HG02981 (cell line): Measurements from ENCODE around the gene SH3BP2.

ENCODE experiments used
- ATAC-seq: cut with Tn5 transposase; IDR thresholded peaks from one replicate; pipeline ENCODE4 v1.9.1; 2021; ENCODE audit warnings: mild to moderate bottlenecking, moderate library complexity; ENCODE audit not compliant: unreplicated experiment

Gene SH3BP2

DNA sequence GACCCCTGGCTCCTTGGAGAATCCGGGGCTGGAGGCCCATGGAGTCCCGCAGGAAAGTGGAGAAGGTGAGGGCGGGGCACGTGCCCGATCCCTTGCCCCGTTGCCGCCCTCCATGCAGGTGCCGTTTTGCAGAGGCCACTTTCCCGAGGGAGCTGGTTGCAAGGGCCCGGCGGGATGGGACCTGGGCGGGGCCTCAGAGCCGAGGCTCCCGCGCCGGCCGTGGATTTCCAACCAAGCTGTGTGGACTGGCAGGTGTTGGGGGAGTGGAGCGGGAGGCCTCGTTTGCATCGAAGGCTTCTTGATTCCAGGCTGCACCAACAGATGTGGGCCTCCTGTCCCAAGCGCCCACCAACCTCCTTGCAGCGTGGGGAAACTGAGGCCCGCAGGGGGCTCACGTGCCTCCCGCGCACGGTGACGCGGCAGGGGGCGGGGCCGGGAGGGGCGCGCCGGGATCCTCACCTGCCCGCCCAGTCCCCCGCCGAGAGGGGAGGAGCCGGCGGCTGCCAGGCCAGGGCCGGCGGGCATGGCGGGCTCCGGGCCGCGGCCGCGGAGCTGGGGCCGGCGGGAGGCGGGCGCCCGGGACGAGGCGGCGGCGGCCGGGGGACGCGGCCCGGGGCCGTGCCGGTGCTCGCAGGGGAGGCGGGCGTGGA is 24.9 kb downstream of the SH3BP2 start:
- ATAC-seq: no peak

DNA sequence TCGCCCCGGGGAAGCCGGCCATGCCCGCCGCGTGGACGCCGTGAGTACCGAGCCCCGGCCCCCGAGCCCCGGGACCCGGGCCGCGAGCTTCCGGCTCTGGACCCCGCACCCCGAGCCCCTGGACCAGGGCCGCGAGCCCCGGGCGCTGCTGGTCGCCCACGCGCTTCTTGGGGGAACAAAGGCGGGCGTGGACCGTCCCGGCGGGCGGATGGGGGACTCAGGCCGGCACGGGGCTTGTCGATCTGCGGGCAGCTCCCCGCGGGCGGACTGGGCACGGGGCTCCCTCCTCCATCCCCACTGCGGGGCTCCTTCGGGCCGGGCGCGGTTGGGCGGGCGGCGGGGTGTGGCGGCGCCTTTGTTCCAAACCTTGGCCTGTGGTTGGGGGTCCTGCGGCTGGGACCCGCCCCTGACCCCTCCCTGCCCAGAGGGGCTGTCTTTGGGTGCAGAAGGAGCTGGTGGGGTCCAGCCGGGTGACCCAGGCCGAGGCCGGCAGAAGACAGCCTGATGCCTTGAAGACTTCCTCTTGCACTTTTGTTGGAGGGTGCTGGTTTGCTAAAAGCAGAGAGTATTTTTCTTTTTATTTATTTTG is 25.6 kb downstream of the SH3BP2 start:
- no peak for ATAC-seq

- no peak for ATAC-seq
These were observed 26.6 kb downstream of the SH3BP2 start for GRCh38 chr4:2819244-2820215.

DNA sequence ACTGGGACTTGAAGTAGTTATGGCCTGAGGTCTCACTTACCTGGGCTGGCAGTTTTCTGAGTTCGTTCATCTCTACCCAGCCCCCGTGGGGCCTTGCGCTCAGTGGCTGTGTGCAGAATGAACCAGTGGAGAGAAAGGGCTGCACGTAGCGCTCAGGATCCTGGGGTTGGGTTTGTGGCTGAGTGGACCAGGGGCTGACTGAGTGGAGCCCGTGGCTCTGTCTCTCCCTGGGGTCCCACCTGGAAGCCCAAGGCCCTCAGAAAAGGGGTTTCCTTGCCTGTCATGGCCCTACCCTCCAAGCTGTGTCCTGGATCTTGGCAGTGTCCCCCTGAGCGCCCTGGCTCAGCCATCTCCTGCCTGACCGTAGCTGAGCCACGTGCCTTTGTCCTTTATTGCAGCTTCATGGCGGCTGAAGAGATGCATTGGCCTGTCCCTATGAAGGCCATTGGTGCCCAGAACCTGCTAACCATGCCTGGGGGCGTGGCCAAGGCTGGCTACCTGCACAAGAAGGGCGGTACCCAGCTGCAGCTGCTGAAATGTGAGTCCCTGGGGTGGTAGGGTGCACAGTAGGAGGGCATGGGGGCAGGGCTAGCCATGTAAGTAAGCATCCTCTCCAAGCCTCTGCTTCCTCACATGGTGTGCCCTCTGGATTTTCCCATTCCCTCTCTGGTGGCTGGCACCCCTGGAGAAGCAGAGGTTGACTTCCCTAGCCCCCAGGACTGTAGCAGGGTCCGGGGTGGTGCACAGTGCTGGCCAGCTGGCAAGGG is 27.5 kb downstream of the SH3BP2 start:
- ATAC-seq: no peak

DNA sequence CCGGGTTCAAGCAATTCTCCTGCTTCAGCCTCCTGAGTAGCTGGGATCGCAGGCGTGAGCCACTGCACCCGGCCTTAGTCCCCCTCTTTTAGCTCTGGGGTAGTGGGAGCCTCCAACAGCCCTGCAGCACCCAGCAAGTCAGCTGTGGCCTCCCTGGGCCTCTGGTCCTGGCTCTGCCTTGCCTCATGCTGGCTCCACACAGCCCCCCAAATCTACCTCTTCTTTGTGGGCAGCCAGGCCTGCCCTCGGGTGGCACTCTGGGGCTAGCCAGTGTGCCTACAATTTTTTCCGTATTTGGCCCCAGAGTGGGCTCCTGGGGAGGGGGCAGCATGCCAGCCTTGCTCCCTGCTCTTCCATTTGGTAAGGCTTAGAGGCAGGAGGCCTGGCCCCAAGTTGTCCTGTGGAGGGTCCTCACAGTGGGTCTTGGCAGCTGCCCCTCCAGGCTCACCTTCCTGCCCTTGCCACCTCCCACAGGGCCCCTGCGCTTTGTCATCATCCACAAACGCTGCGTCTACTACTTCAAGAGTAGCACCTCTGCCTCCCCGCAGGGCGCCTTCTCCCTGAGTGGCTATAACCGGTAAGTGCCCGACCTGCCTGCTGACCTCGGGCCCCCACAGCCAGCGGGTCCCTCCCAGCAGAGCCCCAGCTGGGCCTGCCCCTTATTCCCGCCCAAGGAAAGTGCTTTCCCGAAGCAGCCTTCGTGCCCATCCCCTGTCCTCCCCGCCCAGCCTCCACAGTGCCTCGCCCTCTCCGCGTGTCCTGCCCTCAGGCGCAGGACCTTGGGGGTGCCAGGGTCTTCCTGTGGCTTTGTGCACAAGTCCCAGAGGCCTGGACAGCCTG is 29.8 kb downstream of the SH3BP2 start:
- ATAC-seq: no peak

DNA sequence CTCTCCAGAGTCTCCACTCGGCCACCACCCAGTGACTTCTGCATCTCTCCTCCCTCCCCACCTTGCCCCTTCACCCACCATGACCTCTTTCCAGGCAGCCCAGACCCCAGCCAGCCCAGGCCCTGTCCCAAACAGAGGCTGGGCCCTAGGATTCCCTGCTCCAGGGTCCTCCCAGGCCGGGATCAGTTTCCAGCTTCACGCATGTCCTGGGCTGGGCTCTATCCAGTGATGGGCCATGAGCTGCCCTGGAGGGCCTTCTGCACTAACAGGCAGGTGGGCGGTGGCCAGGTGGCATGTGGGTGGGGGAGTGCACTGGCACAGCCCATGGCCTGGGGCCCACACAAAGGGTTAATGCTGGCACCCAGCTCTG is 30.4 kb downstream of the SH3BP2 start:
- ATAC-seq: no peak

DNA sequence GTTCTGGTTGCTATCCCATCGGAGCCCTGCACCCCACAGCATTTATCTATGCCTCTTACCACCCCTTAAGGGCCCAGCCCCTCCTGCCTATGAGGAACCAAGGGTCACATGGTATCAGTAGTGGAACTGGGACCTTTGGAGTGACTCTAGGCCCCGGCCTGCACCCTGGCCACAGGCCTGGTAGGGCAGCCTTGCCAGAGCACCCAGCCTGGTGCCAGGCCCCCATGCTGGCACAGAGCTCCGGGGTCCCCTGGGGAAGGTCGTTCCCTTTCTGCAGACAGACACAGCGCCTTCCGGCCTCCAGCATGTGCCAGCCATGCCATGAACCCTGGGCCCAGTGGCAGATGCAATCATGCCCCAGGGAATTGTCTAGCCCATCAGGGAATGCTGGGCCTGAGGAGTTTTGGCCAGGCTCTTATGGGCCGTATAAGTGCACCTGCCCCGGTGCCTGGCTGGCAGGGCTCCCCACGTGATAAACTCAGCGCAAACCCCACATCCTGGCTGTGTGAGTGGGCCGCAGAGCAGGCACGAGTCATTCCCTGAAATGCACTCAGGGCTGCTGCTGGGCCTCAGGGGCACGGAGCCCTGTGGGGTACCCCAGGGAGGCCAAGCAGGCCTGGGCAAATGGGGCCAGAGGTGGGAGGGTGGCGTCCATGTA is 30.9 kb downstream of the SH3BP2 start:
- ATAC-seq: no peak

GRCh38 chr4:2824329-2824835 is 31.5 kb downstream of the SH3BP2 start:
- ATAC-seq: no peak

- ATAC-seq: no peak
These were observed 32.0 kb downstream of the SH3BP2 start for GRCh38 chr4:2824836-2825381.

DNA sequence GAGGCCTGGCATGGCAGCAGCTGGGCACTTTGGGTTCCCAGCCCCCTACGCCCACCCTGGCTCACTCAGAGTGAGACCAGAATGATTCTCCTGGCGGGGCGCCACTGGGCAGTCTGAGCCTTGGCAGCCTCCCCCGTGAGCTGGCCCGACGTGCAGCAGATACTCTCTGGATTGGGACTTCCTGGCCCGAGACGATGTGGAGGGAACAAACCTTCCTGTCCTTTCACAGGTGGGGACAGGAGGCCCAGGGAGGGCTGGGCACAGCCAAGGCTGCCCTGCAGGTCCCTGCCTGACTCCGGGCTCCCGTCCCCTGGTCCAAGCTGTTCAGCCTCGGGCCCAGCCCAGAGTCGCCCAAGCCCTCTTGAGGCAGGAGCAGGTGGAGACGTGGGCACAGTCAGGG is 32.9 kb downstream of the SH3BP2 start:
- no peak for ATAC-seq

GRCh38 chr4:2827071-2827873 is 34.4 kb downstream of the SH3BP2 start:
- ATAC-seq: no peak

DNA sequence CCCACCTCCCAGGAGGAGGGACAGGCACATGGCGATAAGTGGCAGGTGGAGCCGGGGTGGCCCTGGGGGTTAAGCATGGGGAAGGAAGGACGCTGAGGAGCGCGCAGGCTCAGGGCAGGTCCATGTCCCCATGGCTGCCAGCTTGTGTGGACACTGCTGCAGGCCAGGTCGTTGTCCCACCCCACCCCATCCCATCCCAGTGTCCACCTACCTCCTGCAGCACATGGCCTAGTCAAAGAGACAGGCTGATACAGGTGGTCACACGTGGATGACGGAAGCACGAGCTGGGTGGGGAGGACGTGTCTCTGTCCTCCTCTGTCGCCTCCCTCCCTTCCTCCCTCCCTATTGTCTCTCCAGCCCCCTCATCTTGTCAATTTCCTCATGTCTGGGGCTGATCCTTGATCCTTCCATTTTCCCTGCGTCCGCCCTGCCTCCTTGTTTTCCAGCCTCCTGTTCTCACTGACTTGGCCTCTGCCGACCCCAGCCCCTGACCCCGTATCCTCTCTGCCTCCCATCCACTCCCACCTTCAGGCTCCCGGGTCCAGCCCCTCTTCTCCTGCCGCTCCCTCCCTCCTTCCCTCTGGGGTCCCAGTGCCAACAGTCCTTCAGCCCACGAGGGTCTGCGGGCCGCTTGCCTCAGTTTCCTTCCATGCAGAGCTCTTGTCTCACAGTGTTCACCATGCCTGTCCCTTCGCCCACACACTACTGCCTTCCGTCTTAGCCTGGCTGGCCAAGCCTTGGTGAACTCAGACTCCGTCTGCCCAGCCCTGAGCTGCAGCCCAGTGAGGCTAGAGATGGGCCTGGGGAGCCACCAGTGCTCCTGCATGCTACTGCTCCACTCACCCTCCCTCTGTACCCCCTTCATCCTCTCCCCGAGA is 35.2 kb downstream of the SH3BP2 start:
- ATAC-seq: no peak

DNA sequence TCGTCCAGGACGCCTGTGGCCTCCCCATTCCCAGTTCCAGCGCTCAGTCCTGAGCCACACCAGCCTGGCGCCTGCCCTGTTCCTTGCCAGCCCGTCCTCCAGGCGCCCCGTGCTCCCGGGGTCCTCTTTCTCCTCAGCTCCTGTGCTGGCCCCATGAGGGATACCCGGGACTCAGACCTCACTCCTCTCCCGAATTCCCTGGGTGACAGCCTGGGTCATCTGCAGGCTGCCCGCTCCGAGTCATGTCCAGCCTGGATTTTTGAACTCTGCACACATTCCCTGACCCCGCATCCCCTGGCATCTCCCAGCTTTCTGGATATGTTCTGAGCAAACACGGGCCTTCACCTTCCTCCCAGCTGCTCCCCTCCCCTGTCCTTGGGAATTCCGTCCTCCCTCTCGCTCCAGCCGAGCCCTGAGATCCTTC is 35.9 kb downstream of the SH3BP2 start:
- no peak for ATAC-seq

DNA sequence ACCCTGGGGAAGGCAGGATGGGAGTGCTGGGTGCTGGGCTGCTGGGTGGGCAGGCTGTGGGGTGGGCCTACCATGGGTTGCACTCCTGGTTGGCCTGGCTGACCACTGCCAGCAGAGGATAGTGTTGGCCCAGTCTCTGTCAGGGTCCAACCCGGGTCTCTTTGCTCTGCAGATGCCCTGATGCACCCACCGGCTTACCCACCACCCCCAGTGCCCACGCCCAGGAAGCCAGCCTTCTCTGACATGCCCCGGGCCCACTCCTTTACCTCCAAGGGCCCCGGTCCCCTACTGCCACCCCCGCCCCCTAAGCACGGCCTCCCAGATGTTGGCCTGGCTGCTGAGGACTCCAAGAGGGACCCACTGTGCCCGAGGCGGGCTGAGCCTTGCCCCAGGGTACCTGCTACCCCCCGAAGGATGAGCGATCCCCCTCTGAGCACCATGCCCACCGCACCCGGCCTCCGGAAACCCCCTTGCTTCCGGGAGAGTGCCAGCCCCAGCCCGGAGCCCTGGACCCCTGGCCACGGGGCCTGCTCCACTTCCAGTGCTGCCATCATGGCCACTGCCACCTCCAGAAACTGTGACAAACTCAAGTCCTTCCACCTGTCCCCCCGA is 36.5 kb downstream of the SH3BP2 start:
- ATAC-seq: no peak

DNA sequence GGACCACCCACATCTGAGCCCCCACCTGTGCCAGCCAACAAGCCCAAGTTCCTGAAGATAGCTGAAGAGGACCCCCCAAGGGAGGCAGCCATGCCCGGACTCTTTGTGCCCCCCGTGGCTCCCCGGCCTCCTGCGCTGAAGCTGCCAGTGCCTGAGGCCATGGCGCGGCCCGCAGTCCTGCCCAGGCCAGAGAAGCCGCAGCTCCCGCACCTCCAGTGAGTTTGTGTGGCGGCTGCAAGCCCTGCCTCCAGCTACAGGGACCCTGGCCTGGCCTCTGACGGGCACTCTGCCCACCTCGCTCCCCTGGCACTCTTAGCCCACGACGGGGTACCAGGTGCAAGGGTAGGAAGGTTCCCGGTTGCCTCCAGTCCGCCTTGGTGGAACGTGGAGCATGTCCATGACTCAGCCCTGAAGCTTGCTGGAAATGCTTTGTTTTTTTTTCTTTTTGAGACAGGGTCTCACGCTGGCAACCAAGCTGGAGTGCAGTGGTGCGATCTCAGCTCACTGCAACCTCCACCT is 37.1 kb downstream of the SH3BP2 start:
- ATAC-seq: no peak
